ENCODE measurements around the gene RAP1GDS1. TPM values are rescaled to one million over a fixed set of nuclear protein-coding genes. Genes with fewer than 3 reads are reported as not detected.

RAP1GDS1 gene
- total and polyA plus RNA-seq, 2 of the 13 experiments (the other 11 are each of a cell fraction or from before 2014, with no cell fraction given) = 19.3 to 42.5 TPM

DNA sequence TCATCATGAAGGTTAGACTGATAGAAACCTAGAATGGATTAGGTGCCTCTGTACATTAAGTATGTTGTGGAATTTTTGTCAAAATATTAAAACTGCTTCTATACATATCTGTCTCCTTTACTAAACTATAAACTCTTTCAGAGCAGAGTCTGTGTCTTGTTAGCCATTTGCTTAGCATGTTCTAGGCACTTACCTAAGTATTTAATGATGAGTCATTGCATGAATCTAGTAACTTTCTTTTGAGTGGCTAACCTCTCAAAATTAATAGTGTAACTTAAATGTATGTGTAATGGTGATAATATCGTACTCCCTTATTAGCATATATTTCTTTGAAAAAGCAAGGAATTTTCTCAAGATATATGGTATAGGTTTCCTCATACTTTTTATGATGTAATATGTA is 57.8 kb downstream of the RAP1GDS1 start:
- no peaks in the 10 kb centered on the region for H3K79me2 ChIP-seq (ENCODE audit: insufficient read depth, low read length)
- no TSS peak for BruUV-seq (replicated peaks)
- ChIA-PET POLR2A (no interaction called here), CTCF (ENCODE audit: low intra/inter-chr PET ratio, low total read pairs) (no interaction called here)
- 100% methylated on average over 1 of the region's 1 CpG for WGBS (ENCODE audit: low lambda C conversion rate)
- intact Hi-C loops (cut with micrococcal nuclease; ENCODE audit: unreplicated experiment) = no loop called here
- H4K20me1 ChIP-seq (ENCODE audit: insufficient read depth, low read length) = no peaks in the 10 kb centered on the region
- H3K9ac ChIP-seq (ENCODE audit: insufficient read depth, low read depth, low read length) = no peak overlapping the region
- TF ChIP-seq NFE2L2 (IDR thresholded peaks at IDR 0.05; ENCODE audit: low read length) = peak; percentile 71
- TF ChIP-seq KDM6A (CRISPR knock-in tag; IDR thresholded peaks at IDR 0.05; ENCODE audit: low read depth) = no peak
- FAIRE-seq = no peak
- no peak overlapping the region for H3K4me3 ChIP-seq (replicated peaks in 1 of 3; ENCODE audit: insufficient read depth in 1 of 3, low read depth in 2 of 3, low read length in 3 of 3)
- no peak for DNase-seq (ENCODE audit: low spot score)
- 0 out of 2 replicates have a peak, but pooled peaks cover 7% of the 10 kb centered on the region for H3K4me1 ChIP-seq (ENCODE audit: insufficient read depth, low read length)
- no peaks in the 10 kb centered on the region for H3K27me3 ChIP-seq (ENCODE audit: control insufficient read depth in 1 of 2, insufficient read depth in 2 of 2, low read length in 2 of 2)
- no peaks in the 10 kb centered on the region for H3K36me3 ChIP-seq (replicated peaks in 1 of 2; ENCODE audit: control insufficient read depth in 1 of 2, insufficient read depth in 2 of 2, low read length in 2 of 2)
- H3K4me2 ChIP-seq (ENCODE audit: low read depth, low read length) = no peak overlapping the region
- ATAC-seq = no peak
- H3K9me3 ChIP-seq (ENCODE audit: low read length) = no peaks in the 10 kb centered on the region
- H2AFZ ChIP-seq (ENCODE audit: low read length) = no peak overlapping the region
- in situ Hi-C loops (cut with HindIII; ENCODE audit: extremely low pct_ligation_motif_present, low pct_unique_long_range_greater_than_20kb) = no loop called here
- no peak overlapping the region for H3K27ac ChIP-seq (ENCODE audit: extremely low read length, insufficient read depth, low read length)

DNA sequence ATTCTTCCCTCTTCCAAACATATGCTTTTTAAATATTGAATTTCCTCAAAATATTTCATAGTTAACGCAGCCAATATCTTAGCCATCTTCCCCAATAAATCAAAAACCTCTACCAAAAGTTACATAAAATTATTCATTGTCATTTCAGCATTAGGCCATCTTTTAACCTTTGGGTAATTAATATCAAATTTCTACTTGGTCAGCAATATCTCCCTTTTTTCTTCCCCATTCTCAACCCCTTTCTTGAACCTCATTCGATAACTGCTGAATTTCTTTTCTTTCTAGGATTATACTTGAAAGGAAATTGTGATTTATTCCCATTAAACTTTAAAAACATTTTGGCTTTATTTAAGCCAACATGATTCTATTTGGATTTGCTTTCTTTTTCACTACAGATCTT is 65.0 kb downstream of the RAP1GDS1 start:
- H3K27me3 ChIP-seq (ENCODE audit: control insufficient read depth in 1 of 2, insufficient read depth in 2 of 2, low read length in 2 of 2) = no peaks in the 10 kb centered on the region
- ChIA-PET POLR2A (no interaction called here), CTCF (ENCODE audit: low intra/inter-chr PET ratio, low total read pairs) (no interaction called here)
- H3K9me3 ChIP-seq (ENCODE audit: low read length) = no peaks in the 10 kb centered on the region
- TF ChIP-seq ZNF296 (CRISPR knock-in tag; conservative IDR thresholded peaks at IDR 0.05) = no peak
- no peak for TF ChIP-seq SNAI1 (CRISPR knock-in tag; IDR thresholded peaks at IDR 0.05; ENCODE audit: borderline replicate concordance)
- TF ChIP-seq ZNF616 (CRISPR knock-in tag; IDR thresholded peaks at IDR 0.05; ENCODE audit: low read depth) = no peak
- peak; percentile 49 to 67; a peak in 3 of 4 replicates for TF ChIP-seq MAFK (conservative IDR thresholded peaks at IDR 0.05 in 1 of 2, IDR thresholded peaks at IDR 0.05 in 1 of 2; ENCODE audit: low read length in 2 of 2)
- TF ChIP-seq SMAD1 (CRISPR knock-in tag; IDR thresholded peaks at IDR 0.05; ENCODE audit: borderline replicate concordance, low read depth) = no peak
- peak; percentile 55 for TF ChIP-seq MAFF (IDR thresholded peaks at IDR 0.05; ENCODE audit: low read depth, low read length)
- no peak for TF ChIP-seq NR3C1 (CRISPR knock-in tag; IDR thresholded peaks at IDR 0.05)
- no peak for TF ChIP-seq PTBP1 (IDR thresholded peaks at IDR 0.05; ENCODE audit: low read depth, low read length, poor library complexity, severe bottlenecking)
- no peak for TF ChIP-seq EP300 (IDR thresholded peaks at IDR 0.05; ENCODE audit: low read depth in 2 of 2, low read length in 2 of 2)
- no peak for TF ChIP-seq EP300 (CRISPR knock-in tag; IDR thresholded peaks at IDR 0.05; ENCODE audit: borderline replicate concordance)
- DNase-seq (ENCODE audit: low spot score) (no peak), FAIRE-seq (no peak), ATAC-seq (no peak)
- H3K79me2 ChIP-seq (ENCODE audit: insufficient read depth, low read length) = no peaks in the 10 kb centered on the region
- no peaks in the 10 kb centered on the region for H4K20me1 ChIP-seq (ENCODE audit: insufficient read depth, low read length)
- no peak overlapping the region for H3K27ac ChIP-seq (ENCODE audit: extremely low read length, insufficient read depth, low read length)
- H2AFZ ChIP-seq (ENCODE audit: low read length) = no peak overlapping the region
- in situ Hi-C loops (cut with HindIII; ENCODE audit: extremely low pct_ligation_motif_present, low pct_unique_long_range_greater_than_20kb) (no loop called here), intact Hi-C loops (cut with micrococcal nuclease; ENCODE audit: unreplicated experiment) (no loop called here)
- WGBS (ENCODE audit: low lambda C conversion rate) = 97% methylated on average over 2 of the region's 2 CpGs
- no peak overlapping the region for H3K4me2 ChIP-seq (ENCODE audit: low read depth, low read length)
- H3K36me3 ChIP-seq (replicated peaks in 1 of 2; ENCODE audit: control insufficient read depth in 1 of 2, insufficient read depth in 2 of 2, low read length in 2 of 2) = no peaks in the 10 kb centered on the region
- no peak overlapping the region for H3K4me3 ChIP-seq (replicated peaks in 1 of 3; ENCODE audit: insufficient read depth in 1 of 3, low read depth in 2 of 3, low read length in 3 of 3)
- BruUV-seq (replicated peaks) = no TSS peak
- no peak overlapping the region for H3K9ac ChIP-seq (ENCODE audit: insufficient read depth, low read depth, low read length)
- peaks cover 5% of the 10 kb centered on the region for H3K4me1 ChIP-seq (ENCODE audit: insufficient read depth, low read length)

Measured in HepG2 (cell line).